ENCODE measurements around the gene DPH7. TPM values are rescaled to one million over a fixed set of nuclear protein-coding genes. Genes with fewer than 3 reads are reported as not detected.
"Not testable (repeated sequence)": the region's sequence is repeated elsewhere in the genome, so short reads cannot be mapped to it uniquely, and the experiment has no call there.

The DPH7 gene
- polyA plus RNA-seq, 3 donors = 38.2 to 64.2 (median 44.7) TPM

GRCh38 chr9:137611623-137612609 is 33.2 kb upstream of the DPH7 start:
- no peak for DNase-seq (ENCODE audit: extremely low read depth in 1 of 11, low read depth in 9 of 11, low spot score in 4 of 11)

- DNase-seq (ENCODE audit: extremely low read depth in 1 of 11, low read depth in 9 of 11, low spot score in 4 of 11) = no peak
These were observed 32.2 kb upstream of the DPH7 start for GRCh38 chr9:137610944-137611343.

GRCh38 chr9:137607141-137607857 is 28.6 kb upstream of the DPH7 start:
- no peak for DNase-seq (ENCODE audit: extremely low read depth in 1 of 11, low read depth in 9 of 11, low spot score in 4 of 11)

GRCh38 chr9:137606734-137607138 is 28.0 kb upstream of the DPH7 start:
- no peak for DNase-seq (ENCODE audit: extremely low read depth in 1 of 11, low read depth in 9 of 11, low spot score in 4 of 11)

GRCh38 chr9:137606005-137606621 is 27.4 kb upstream of the DPH7 start:
- no peak for DNase-seq (ENCODE audit: extremely low read depth in 1 of 11, low read depth in 9 of 11, low spot score in 4 of 11)

GRCh38 chr9:137605121-137606004 is 26.6 kb upstream of the DPH7 start, which contains the start of gene ARRDC1:
Gene ARRDC1 (plus strand): TSS chr9:137605686. CDS start chr9:137605718, 32 bp downstream.
- peak in 9 of 11 donors; percentile 47 to 89 (median 87) for DNase-seq (ENCODE audit: extremely low read depth in 1 of 11, low read depth in 9 of 11, low spot score in 4 of 11)

GRCh38 chr9:137604345-137605086 is 25.8 kb upstream of the DPH7 start:
- DNase-seq (ENCODE audit: extremely low read depth in 1 of 11, low read depth in 9 of 11, low spot score in 4 of 11) = no peak

GRCh38 chr9:137603879-137604278 is 25.2 kb upstream of the DPH7 start:
- DNase-seq (ENCODE audit: extremely low read depth in 1 of 11, low read depth in 9 of 11, low spot score in 4 of 11) = no peak

GRCh38 chr9:137602661-137603060 is 23.9 kb upstream of the DPH7 start:
- DNase-seq (ENCODE audit: extremely low read depth in 1 of 11, low read depth in 9 of 11, low spot score in 4 of 11) = no peak

GRCh38 chr9:137598943-137599342 is 20.2 kb upstream of the DPH7 start:
- no peak for DNase-seq (ENCODE audit: extremely low read depth in 1 of 11, low read depth in 9 of 11, low spot score in 4 of 11)

GRCh38 chr9:137596577-137596976 is 17.9 kb upstream of the DPH7 start:
- not testable (repeated sequence) for DNase-seq (ENCODE audit: extremely low read depth in 1 of 11, low read depth in 9 of 11, low spot score in 4 of 11)

- DNase-seq (ENCODE audit: extremely low read depth in 1 of 11, low read depth in 9 of 11, low spot score in 4 of 11) = no peak
These were observed 14.5 kb upstream of the DPH7 start for GRCh38 chr9:137593176-137593575.

GRCh38 chr9:137592767-137593166 is 14.0 kb upstream of the DPH7 start:
- DNase-seq (ENCODE audit: extremely low read depth in 1 of 11, low read depth in 9 of 11, low spot score in 4 of 11) = no peak

- peak; percentile 71 to 90 (median 84) for DNase-seq (ENCODE audit: extremely low read depth in 1 of 11, low read depth in 9 of 11, low spot score in 4 of 11)
These were observed 12.0 kb upstream of the DPH7 start, which contains the start of gene ZMYND19 for GRCh38 chr9:137590469-137591383. Gene ZMYND19 (minus strand): TSS chr9:137590512. CDS start chr9:137590263, 249 bp downstream.

- DNase-seq (ENCODE audit: extremely low read depth in 1 of 11, low read depth in 9 of 11, low spot score in 4 of 11) = no peak
These were observed 11.4 kb upstream of the DPH7 start for GRCh38 chr9:137590123-137590468.

GRCh38 chr9:137589441-137590122 is 10.9 kb upstream of the DPH7 start:
- no peak for DNase-seq (ENCODE audit: extremely low read depth in 1 of 11, low read depth in 9 of 11, low spot score in 4 of 11)
